ENCODE results near the gene MAP2K6. TPM values are rescaled to one million over a fixed set of nuclear protein-coding genes. Genes with fewer than 3 reads are reported as not detected.

MAP2K6 gene
- total and polyA plus RNA-seq, 2 donors (not counting 3 experiments of a cell fraction or from before 2014, with no cell fraction given), result 5.9 to 13.9 TPM

DNA sequence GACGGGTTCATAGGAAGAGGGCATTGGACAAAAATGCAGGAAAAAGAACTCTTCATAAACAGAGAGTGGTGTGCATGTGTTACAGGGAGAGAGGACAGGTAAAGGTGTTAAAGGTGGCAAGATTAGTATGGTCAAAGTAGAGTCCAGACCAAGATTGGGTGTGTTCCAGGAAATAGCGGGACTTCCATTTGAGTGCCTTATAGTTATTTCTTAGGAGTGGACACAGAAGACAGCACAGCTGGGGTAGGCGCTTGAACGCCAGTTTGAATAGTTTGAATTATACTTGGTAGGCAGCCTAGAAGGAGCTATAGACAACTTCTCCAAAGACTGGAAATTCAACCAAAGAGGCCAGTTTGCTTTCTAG is 63.4 kb downstream of the MAP2K6 start:
- Histone ChIP-seq H3K4me1 (ENCODE audit: control insufficient read depth, extremely low read depth, insufficient read depth, low read length) (peaks cover 12% of the 10 kb centered on the region), H3K9me1 (replicated peaks; ENCODE audit: control insufficient read depth, extremely low read depth, insufficient read depth, low read length) (no peaks in the 10 kb centered on the region), H3K4me3 (replicated peaks in 1 of 3; ENCODE audit: insufficient read depth in 1 of 3, low read depth in 1 of 3, low read length in 3 of 3) (no peak overlapping the region), H4K20me1 (replicated peaks; ENCODE audit: control insufficient read depth, extremely low read depth, insufficient read depth, low read length) (no peaks in the 10 kb centered on the region), H3K9ac (replicated peaks; ENCODE audit: extremely low read depth, insufficient read depth, low read length) (no peak overlapping the region), H3K27ac (ENCODE audit: insufficient read depth, low read depth, low read length) (no peak overlapping the region), H3K27me3 (ENCODE audit: control insufficient read depth in 2 of 2, insufficient read depth in 2 of 2, low read length in 2 of 2) (no peaks in the 10 kb centered on the region), H2AFZ (ENCODE audit: low read depth, low read length) (no peak overlapping the region), H3K36me3 (ENCODE audit: control insufficient read depth in 2 of 2, extremely low read depth in 1 of 2, insufficient read depth in 2 of 2, low read length in 2 of 2) (no peaks in the 10 kb centered on the region), H3K4me2 (ENCODE audit: insufficient read depth, low read length) (no peak overlapping the region), H3K9me3 (replicated peaks; ENCODE audit: control insufficient read depth, insufficient read depth, low read length) (no peaks in the 10 kb centered on the region), H3K79me2 (ENCODE audit: control insufficient read depth, insufficient read depth, low read length) (no peaks in the 10 kb centered on the region)
- DNase-seq (ENCODE audit: low read depth, low spot score) (no peak), FAIRE-seq (no peak)
- POLR2A ChIA-PET, result no interaction called here
- CTCF ChIA-PET, result interaction anchor here (1.1 to 2.3 kb wide), 8 partner anchors 24 to 143 kb away, joined by 3 to 11 read pairs (median 4); partner anchors contain the start of gene MAP2K6
- dilution Hi-C loops (cut with MboI; ENCODE audit: extremely low pct_ligation_motif_present, low sequenced_read_pairs), result no loop called here
- intact Hi-C loops (cut with micrococcal nuclease), result no loop called here
- BruUV-seq (replicated peaks), result no TSS peak
- TF ChIP-seq JUN (IDR thresholded peaks at IDR 0.05; ENCODE audit: borderline replicate concordance, insufficient read depth, insufficient read length, low read depth) (no peak), FOS (IDR thresholded peaks at IDR 0.05; ENCODE audit: borderline replicate concordance, insufficient read depth, low read length) (no peak), POLR2A (IDR thresholded peaks at IDR 0.05; ENCODE audit: low read depth, low read length) (no peak), EZH2 (IDR thresholded peaks at IDR 0.05; ENCODE audit: borderline replicate concordance, low read depth, low read length, severe bottlenecking) (no peak), MYC (IDR thresholded peaks at IDR 0.05; ENCODE audit: low read depth, low read length) (no peak), GATA2 (IDR thresholded peaks at IDR 0.05; ENCODE audit: insufficient read depth, insufficient read length, low read depth, low read length) (no peak), POLR2AphosphoS5 (IDR thresholded peaks at IDR 0.05; ENCODE audit: insufficient read depth, low read depth, low read length) (no peak)
- TF ChIP-seq, protein P1, sequence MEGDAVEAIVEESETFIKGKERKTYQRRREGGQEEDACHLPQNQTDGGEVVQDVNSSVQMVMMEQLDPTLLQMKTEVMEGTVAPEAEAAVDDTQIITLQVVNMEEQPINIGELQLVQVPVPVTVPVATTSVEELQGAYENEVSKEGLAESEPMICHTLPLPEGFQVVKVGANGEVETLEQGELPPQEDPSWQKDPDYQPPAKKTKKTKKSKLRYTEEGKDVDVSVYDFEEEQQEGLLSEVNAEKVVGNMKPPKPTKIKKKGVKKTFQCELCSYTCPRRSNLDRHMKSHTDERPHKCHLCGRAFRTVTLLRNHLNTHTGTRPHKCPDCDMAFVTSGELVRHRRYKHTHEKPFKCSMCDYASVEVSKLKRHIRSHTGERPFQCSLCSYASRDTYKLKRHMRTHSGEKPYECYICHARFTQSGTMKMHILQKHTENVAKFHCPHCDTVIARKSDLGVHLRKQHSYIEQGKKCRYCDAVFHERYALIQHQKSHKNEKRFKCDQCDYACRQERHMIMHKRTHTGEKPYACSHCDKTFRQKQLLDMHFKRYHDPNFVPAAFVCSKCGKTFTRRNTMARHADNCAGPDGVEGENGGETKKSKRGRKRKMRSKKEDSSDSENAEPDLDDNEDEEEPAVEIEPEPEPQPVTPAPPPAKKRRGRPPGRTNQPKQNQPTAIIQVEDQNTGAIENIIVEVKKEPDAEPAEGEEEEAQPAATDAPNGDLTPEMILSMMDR (IDR thresholded peaks at IDR 0.05; ENCODE audit: extremely low read depth in 1 of 2, insufficient read depth in 1 of 2, low read depth in 1 of 2, low read length in 2 of 2), result no peak
- TF ChIP-seq, protein P2, sequence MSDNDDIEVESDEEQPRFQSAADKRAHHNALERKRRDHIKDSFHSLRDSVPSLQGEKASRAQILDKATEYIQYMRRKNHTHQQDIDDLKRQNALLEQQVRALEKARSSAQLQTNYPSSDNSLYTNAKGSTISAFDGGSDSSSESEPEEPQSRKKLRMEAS (IDR thresholded peaks at IDR 0.05; ENCODE audit: insufficient read depth, insufficient read length), result no peak

Data from endothelial cell of umbilical vein (primary cell).